Fibroblast of skin of right biceps (primary cell): ENCODE data around the gene SPATA7.

ENCODE experiments used
- DNase-seq: peaks from one replicate; pipeline ENCODE4 v3.0.0-alpha.2; 2013

Gene SPATA7

GRCh38 chr14:88421286-88421685 lies 35.8 kb downstream of the SPATA7 start:
- peak; percentile 17 for DNase-seq

GRCh38 chr14:88422047-88422446 lies 36.6 kb downstream of the SPATA7 start:
- DNase-seq, result no peak

GRCh38 chr14:88422919-88423650 lies 37.6 kb downstream of the SPATA7 start:
- DNase-seq, result peak; percentile 68

DNA sequence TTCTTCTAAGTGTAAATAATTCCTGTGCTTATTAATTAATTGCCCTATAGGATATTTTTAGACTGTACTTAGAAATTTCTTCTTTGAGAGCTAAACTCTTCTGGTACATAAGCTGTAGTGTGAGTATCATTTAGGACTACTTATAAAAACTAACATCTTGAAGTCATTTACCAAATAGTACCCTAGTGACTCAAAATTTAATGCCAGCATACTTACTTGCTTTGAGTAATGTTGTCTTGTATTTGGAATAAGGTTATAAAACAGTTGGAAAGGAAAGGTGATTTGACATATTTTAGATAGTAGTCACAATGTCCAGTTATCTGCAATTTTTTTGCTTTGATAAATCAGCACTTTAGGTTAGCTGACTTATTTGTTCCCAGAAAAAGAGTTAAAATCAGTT lies 39.1 kb downstream of the SPATA7 start:
- DNase-seq, result peak; percentile 61

DNA sequence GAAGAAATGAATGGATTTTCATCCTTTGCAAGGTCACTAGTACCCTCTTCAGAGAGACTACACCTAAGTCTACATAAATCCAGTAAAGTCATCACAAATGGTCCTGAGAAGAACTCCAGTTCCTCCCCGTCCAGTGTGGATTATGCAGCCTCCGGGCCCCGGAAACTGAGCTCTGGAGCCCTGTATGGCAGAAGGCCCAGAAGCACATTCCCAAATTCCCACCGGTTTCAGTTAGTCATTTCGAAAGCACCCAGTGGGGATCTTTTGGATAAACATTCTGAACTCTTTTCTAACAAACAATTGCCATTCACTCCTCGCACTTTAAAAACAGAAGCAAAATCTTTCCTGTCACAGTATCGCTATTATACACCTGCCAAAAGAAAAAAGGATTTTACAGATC lies 40.8 kb downstream of the SPATA7 start:
- peak; percentile 39 for DNase-seq

- no peak for DNase-seq
Observed at GRCh38 chr14:88430976-88431375, 45.5 kb downstream of the SPATA7 start.

DNA sequence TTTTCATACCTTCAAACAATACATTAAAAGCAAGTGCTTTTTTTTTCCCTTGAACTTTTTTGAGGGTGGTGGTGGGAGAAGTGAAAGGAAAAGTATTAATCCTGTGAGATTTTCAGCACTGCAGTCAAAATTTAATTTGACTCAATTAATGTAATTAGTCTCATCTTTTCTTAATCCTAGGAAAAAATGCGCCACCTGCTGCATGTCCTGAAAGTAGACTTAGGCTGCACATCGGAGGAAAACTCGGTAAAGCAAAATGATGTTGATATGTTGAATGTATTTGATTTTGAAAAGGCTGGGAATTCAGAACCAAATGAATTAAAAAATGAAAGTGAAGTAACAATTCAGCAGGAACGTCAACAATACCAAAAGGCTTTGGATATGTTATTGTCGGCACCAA lies 52.2 kb downstream of the SPATA7 start:
- no peak for DNase-seq

DNA sequence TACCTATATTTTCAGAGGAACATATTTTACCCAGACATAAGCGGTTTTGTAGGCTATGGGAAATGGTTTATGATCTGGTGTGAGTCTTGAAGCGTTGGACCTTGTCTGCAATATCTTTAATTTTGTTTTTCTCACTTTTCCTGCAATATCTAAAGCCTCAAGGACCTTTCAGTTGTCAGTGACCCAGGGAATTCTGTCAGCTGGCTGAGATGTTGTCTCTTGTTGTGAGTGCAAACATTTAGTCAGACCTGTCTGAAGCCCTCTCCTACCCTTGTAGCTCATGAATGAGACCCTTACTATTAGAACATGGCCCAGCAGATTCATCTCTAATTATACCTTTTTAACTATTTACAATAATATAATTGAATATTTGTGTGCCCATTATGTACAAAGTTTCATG lies 53.6 kb downstream of the SPATA7 start:
- DNase-seq, result no peak

- no peak for DNase-seq
Observed at GRCh38 chr14:88452231-88452630, 66.8 kb downstream of the SPATA7 start.

DNA sequence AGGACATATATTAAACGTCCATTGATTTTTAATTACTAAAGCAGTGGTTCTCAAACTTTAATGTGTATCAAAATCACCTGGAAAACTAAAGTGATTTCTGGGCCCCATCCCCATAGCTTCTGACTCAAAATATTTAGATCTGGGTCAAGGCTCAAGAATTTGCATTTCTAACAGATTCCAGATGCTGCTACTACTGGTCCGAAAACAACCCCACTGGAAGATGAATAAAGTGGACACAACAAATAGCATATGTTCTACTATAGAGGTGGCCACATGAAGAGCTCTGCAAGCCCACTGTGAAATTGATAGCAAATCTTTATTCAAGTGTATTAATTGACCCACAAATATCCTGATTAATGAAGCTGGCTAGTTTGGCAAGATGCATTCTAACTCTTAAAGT lies 69.4 kb downstream of the SPATA7 start:
- DNase-seq, result no peak

GRCh38 chr14:88463318-88463717 lies 77.9 kb downstream of the SPATA7 start:
- DNase-seq, result no peak

- DNase-seq, result peak; percentile 73
Observed at GRCh38 chr14:88468406-88468805, 82.9 kb downstream of the SPATA7 start.

- DNase-seq, result peak; percentile 32
Observed at GRCh38 chr14:88470542-88471440, 85.3 kb downstream of the SPATA7 start.

- DNase-seq, result no peak
Observed at GRCh38 chr14:88473791-88474190, 88.3 kb downstream of the SPATA7 start.

- peak; percentile 10 for DNase-seq
Observed at GRCh38 chr14:88476214-88476774, 90.8 kb downstream of the SPATA7 start.

DNA sequence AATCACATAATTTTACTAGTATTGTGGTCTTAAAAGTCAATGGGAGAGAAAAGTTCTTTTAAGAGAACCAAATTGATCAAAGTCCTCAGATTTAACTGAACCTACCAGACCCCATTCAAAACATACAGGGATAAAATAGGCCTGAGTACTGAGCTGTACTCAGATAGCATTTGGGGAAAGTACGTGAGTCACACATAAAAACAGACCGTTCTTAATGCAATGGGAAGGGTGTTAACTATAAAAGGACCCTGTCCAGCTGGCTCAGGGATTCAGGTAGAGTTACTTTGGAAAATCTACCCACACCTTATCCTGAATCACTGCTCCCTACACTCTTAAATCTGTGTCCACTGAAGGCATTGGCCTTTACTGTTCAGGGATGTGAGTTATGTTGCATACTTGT lies 91.4 kb downstream of the SPATA7 start:
- no peak for DNase-seq

GRCh38 chr14:88477513-88478250 lies 92.2 kb downstream of the SPATA7 start:
- DNase-seq, result peak; percentile 12

GRCh38 chr14:88478931-88479330 lies 93.5 kb downstream of the SPATA7 start:
- no peak for DNase-seq

DNA sequence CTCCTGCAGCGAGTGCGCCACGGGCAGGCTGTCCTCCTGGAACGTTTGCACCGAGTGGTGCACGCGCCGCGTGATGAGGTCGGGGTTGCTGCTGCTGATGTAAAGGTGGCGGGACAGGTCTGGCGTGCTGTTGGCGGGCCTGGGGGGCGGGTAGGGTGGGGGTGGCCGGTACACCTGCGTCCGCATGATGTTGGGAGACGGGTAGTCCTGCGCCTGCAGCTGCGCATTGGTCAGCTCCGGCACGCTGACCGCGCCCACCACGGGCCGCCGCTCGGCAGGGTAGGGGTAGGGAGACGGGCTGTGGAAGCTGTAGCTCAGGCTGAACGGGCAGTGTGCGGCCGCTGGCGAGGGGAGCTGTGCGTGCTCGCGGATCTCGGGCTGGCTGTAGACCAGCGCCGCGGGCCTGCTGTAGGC lies 94.1 kb downstream of the SPATA7 start:
- DNase-seq, result no peak

DNA sequence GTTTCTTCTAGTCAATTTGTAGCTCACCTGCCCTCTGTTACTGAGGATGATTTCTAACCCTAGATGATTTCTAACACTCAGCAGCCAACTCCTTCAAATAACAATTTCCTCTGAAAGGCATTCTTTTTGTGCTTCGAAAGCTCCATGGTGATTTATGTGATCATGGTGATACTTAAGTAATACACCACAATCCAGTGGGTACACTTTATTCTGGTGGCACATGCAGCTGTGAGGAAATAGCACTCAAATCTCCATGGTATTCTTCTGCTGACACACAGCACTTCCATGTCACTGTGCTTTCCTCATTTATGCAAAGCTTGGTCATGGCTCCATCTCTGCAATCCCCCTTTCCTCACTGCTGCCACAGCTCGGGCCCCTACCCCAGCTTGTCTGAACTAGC lies 95.6 kb downstream of the SPATA7 start:
- no peak for DNase-seq

- no peak for DNase-seq
Observed at GRCh38 chr14:88481794-88482193, 96.3 kb downstream of the SPATA7 start.

GRCh38 chr14:88482524-88482923 lies 97.1 kb downstream of the SPATA7 start:
- DNase-seq, result no peak
